Panc1 (cell line): ENCODE results near the gene MYO7B. TPM values are rescaled to one million over a fixed set of nuclear protein-coding genes. Genes with fewer than 3 reads are reported as not detected.

ENCODE experiments used
- ATAC-seq: fragments of 200-7000 bp; cut with Tn5 transposase; 2 replicates; pipeline ENCODE4 v1.9.1; 2020; ENCODE audit warnings: mild to moderate bottlenecking, moderate library complexity
- BruUV-seq: library from RNA; stranded (reverse); fragments of 400-500 nt; replicated peaks from 2 replicates; lab custom pipeline; 2021; lab: Mats Ljungman, UMichigan
- CTCF ChIA-PET: fragments of 300-600 bp; sonication (Branson Sonifier 250); formaldehyde crosslinking; loops from one replicate; lab custom pipeline; 2022; ENCODE audit warnings: antibody characterized with exemption; lab: Charles Lee
- POLR2A ChIA-PET: fragments of 300-600 bp; sonication (Branson Sonifier 250); formaldehyde crosslinking; loops from one replicate; lab custom pipeline; 2022; ENCODE audit warnings: antibody characterized with exemption; lab: Charles Lee
- DNase-seq: peaks from one replicate; pipeline ENCODE4 v3.0.0-alpha.2; 2010; ENCODE audit warnings: low read depth, low spot score
- H3K27ac ChIP-seq: 2 replicates; pipeline ENCODE4 v1.5.1; 2011; ENCODE audit warnings: mild to moderate bottlenecking, low read length, inconsistent platforms
- H3K27me3 ChIP-seq: fragments of 200-500 bp; sonication (Bioruptor generic); 2 replicates; pipeline ENCODE4 v1.6.0; 2014; ENCODE audit warnings: low read length, inconsistent platforms; ENCODE audit not compliant: control insufficient read depth, insufficient read depth
- H3K36me3 ChIP-seq: fragments of 200-500 bp; sonication (Bioruptor generic); 2 replicates; pipeline ENCODE4 v1.5.1; 2014; ENCODE audit warnings: inconsistent platforms, mild to moderate bottlenecking, low read length, moderate library complexity; ENCODE audit not compliant: control insufficient read depth, insufficient read depth
- H3K4me1 ChIP-seq: 2 replicates; pipeline ENCODE4 v1.5.1; 2011; ENCODE audit warnings: inconsistent platforms, mild to moderate bottlenecking, low read length, moderate library complexity; ENCODE audit not compliant: control insufficient read depth, insufficient read depth
- H3K4me3 ChIP-seq, 2 experiments: 2 replicates each; pipeline ENCODE4 v1.5.1; 2011 to 2012; ENCODE audit warnings: low read depth in 2 of 2, low read length in 2 of 2, mild to moderate bottlenecking in 2 of 2, inconsistent platforms in 1 of 2, moderate library complexity in 1 of 2
- H3K9me3 ChIP-seq: fragments of 200-500 bp; sonication (Bioruptor generic); 2 replicates; pipeline ENCODE4 v1.5.1; 2014; ENCODE audit warnings: low read depth, mild to moderate bottlenecking, inconsistent platforms, low read length, moderate library complexity; ENCODE audit not compliant: control insufficient read depth, insufficient read depth
- CTCF ChIP-seq: fragments of 450-650 bp; IDR thresholded peaks from 2 replicates; pipeline ENCODE4 v1.5.1; 2017; ENCODE audit warnings: mild to moderate bottlenecking
- POLR2AphosphoS5 ChIP-seq: IDR thresholded peaks from 2 replicates; pipeline ENCODE4 v1.6.1; 2012; ENCODE audit warnings: mild to moderate bottlenecking, low read depth, low read length, moderate library complexity
- SIN3A ChIP-seq: IDR thresholded peaks from 2 replicates; pipeline ENCODE4 v1.6.1; 2012; ENCODE audit warnings: low read depth, mild to moderate bottlenecking, low read length, moderate library complexity, borderline replicate concordance; ENCODE audit not compliant: insufficient read depth
- TCF7L2 ChIP-seq: IDR thresholded peaks from 2 replicates; pipeline ENCODE4 v1.6.1; 2011; ENCODE audit warnings: mild to moderate bottlenecking, low read depth, low read length, inconsistent platforms
- in situ Hi-C: cut with HindIII; loops from 2 replicates; pipeline ENCODE4 v1.10.0; 2016; ENCODE audit warnings: low sequenced_read_pairs, low pct_unique_long_range_greater_than_20kb
- intact Hi-C: fragments of 100-400 bp; cut with micrococcal nuclease; formaldehyde crosslinking; loops from one replicate; pipeline ENCODE4 v1.10.0; 2022; ENCODE audit not compliant: unreplicated experiment
- total RNA-seq: library from RNA; stranded (reverse); gene quantifications from one replicate; pipeline ENCODE4 v1.2.1, GENCODE V29; 2021; ENCODE audit not compliant: unreplicated experiment
- TF ChIP-seq, protein P1 (sequence below), 2 experiments: IDR thresholded peaks; 2 replicates each; pipeline ENCODE4 v1.6.1; 2011 to 2012; ENCODE audit warnings: low read depth in 2 of 2, control low read depth in 1 of 2, low read length in 1 of 2, mild to moderate bottlenecking in 1 of 2, moderate library complexity in 1 of 2; ENCODE audit not compliant: insufficient read depth in 1 of 2

MYO7B gene
- total RNA-seq, 1 experiment from 2014 or later = 0.15 TPM

- intact Hi-C loops (no loop called here), in situ Hi-C loops (no loop called here)
- DNase-seq (no peak), ATAC-seq (no peak)
- Histone ChIP-seq H3K27ac (no peak overlapping the region), H3K9me3 (peaks cover 11% of the 10 kb centered on the region; the same call in 1 of the 2 replicates), H3K27me3 (no peaks in the 10 kb centered on the region), H3K4me1 (no peaks in the 10 kb centered on the region), H3K36me3 (no peaks in the 10 kb centered on the region), H3K4me3 (no peak overlapping the region)
- CTCF ChIA-PET = no interaction called here
- no TSS peak for BruUV-seq
- POLR2A ChIA-PET = no interaction called here
- TF ChIP-seq CTCF (no peak), SIN3A (no peak), POLR2AphosphoS5 (no peak), TCF7L2 (no peak)
- TF ChIP-seq, protein P1, sequence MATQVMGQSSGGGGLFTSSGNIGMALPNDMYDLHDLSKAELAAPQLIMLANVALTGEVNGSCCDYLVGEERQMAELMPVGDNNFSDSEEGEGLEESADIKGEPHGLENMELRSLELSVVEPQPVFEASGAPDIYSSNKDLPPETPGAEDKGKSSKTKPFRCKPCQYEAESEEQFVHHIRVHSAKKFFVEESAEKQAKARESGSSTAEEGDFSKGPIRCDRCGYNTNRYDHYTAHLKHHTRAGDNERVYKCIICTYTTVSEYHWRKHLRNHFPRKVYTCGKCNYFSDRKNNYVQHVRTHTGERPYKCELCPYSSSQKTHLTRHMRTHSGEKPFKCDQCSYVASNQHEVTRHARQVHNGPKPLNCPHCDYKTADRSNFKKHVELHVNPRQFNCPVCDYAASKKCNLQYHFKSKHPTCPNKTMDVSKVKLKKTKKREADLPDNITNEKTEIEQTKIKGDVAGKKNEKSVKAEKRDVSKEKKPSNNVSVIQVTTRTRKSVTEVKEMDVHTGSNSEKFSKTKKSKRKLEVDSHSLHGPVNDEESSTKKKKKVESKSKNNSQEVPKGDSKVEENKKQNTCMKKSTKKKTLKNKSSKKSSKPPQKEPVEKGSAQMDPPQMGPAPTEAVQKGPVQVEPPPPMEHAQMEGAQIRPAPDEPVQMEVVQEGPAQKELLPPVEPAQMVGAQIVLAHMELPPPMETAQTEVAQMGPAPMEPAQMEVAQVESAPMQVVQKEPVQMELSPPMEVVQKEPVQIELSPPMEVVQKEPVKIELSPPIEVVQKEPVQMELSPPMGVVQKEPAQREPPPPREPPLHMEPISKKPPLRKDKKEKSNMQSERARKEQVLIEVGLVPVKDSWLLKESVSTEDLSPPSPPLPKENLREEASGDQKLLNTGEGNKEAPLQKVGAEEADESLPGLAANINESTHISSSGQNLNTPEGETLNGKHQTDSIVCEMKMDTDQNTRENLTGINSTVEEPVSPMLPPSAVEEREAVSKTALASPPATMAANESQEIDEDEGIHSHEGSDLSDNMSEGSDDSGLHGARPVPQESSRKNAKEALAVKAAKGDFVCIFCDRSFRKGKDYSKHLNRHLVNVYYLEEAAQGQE (IDR thresholded peaks at IDR 0.05; ENCODE audit: insufficient read depth in 1 of 2, low read depth in 2 of 2, low read length in 1 of 2) = no peak
Observed at GRCh38 chr2:127598711-127599110, 63.2 kb downstream of the MYO7B start.

GRCh38 chr2:127599211-127599610 lies 63.7 kb downstream of the MYO7B start:
- H3K4me1 ChIP-seq = no peaks in the 10 kb centered on the region
- CTCF ChIA-PET = no interaction called here
- no peak for ATAC-seq
- DNase-seq = no peak
- H3K36me3 ChIP-seq = no peaks in the 10 kb centered on the region
- no peak overlapping the region for H3K4me3 ChIP-seq
- H3K27me3 ChIP-seq = no peaks in the 10 kb centered on the region
- POLR2A ChIA-PET = no interaction called here
- no peak overlapping the region for H3K27ac ChIP-seq
- in situ Hi-C loops (no loop called here), intact Hi-C loops (no loop called here)
- TF ChIP-seq POLR2AphosphoS5 (no peak), TCF7L2 (no peak), SIN3A (no peak), CTCF (no peak)
- TF ChIP-seq, protein P1 (IDR thresholded peaks at IDR 0.05; ENCODE audit: insufficient read depth in 1 of 2, low read depth in 2 of 2, low read length in 1 of 2) = no peak
- BruUV-seq = no TSS peak
- H3K9me3 ChIP-seq = peaks cover 11% of the 10 kb centered on the region; the same call in 1 of the 2 replicates
